Prostate gland (tissue), 2 donors: ENCODE results near the gene ZNF480. TPM values are rescaled to one million over a fixed set of nuclear protein-coding genes. Genes with fewer than 3 reads are reported as not detected.
"Not testable (repeated sequence)": the region's sequence is repeated elsewhere in the genome, so short reads cannot be mapped to it uniquely, and the experiment has no call there.

Source experiments
- DNase-seq: peaks from one replicate; pipeline ENCODE4 v3.0.0-alpha.2; 2019; ENCODE audit warnings: low spot score
- H3K27ac ChIP-seq, 2 donors: fragments of 200-600 bp; sonication (generic); 2 replicates each; pipeline ENCODE4 v1.5.1; 2017 to 2019
- H3K27me3 ChIP-seq: fragments of 200-600 bp; sonication (generic); replicated peaks from 2 replicates; pipeline ENCODE4 v1.5.1; 2019; ENCODE audit not compliant: insufficient read depth
- H3K36me3 ChIP-seq, 2 donors: fragments of 200-600 bp; sonication (generic); 1 replicate in 1 of 2; 2 replicates in 1 of 2; pipeline versions ENCODE4 v1.5.1 to v1.8.1; 2017 to 2019
- H3K4me1 ChIP-seq: fragments of 200-600 bp; sonication (generic); replicated peaks from 2 replicates; pipeline ENCODE4 v1.5.1; 2019
- H3K4me3 ChIP-seq, 2 donors: fragments of 200-600 bp; sonication (generic); 2 replicates each; pipeline ENCODE4 v1.5.1; 2017 to 2019
- H3K9me3 ChIP-seq: fragments of 200-600 bp; sonication (generic); 2 replicates; pipeline ENCODE4 v1.5.1; 2017
- POLR2A ChIP-seq: fragments of 450-650 bp; IDR thresholded peaks from one replicate; pipeline ENCODE4 v1.6.1; 2016; ENCODE audit warnings: antibody characterized with exemption, mild to moderate bottlenecking
- POLR2AphosphoS5 ChIP-seq: sonication (generic); formaldehyde crosslinking; IDR thresholded peaks from one replicate; pipeline ENCODE4 v1.6.1; 2017; ENCODE audit warnings: antibody characterized with exemption
- WGBS: methylation state at CpG from one replicate; pipeline ENCODE4 v1.1.5; 2018; 5-methylcytosine and 5-hydroxymethylcytosine counted together
- intact Hi-C: fragments of 100-400 bp; cut with DNase I; formaldehyde crosslinking; loops from one replicate; pipeline ENCODE4 v1.14.2; 2022
- total RNA-seq, 2 donors: library from RNA; depleted of rRNA; stranded (reverse); fragments of >200 nt; gene quantifications; one replicate each; pipeline ENCODE4 v1.1.0, GENCODE V29; 2016
- TF ChIP-seq, protein P1 (sequence below), 4 experiments: fragments of 200-600 bp in 2 of 4; fragments of 450-650 bp in 2 of 4; sonication (generic) in 2 of 4; IDR thresholded peaks; 1 replicate in 3 of 4; 2 replicates in 1 of 4; pipeline ENCODE4 v1.5.1; 2016 to 2019; ENCODE audit warnings: antibody characterized with exemption in 4 of 4, mild to moderate bottlenecking in 2 of 4, moderate library complexity in 2 of 4

The ZNF480 gene
- total RNA-seq, 2 donors from 2014 or later: 6.4 to 10.8 TPM

DNA sequence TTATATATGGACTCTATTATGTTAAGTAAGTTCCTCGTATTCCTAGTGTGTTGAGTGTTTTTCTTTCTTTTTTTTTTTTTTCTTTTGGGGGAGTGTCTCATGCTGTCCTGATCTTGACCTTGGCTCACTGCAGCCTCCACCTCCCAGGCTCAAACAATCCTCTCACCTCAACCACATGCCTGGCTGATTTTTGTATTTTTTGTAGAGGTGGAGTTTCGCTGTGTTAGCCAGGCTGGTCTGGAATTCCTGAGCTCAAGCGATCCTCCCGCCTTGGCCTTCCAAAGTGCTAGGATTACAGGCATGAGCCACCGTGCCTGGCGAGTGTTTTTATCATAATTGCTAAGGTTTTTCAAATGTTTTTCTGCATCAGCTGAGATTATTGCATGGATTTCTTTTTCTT is 10.7 kb upstream of the ZNF480 start:
- H3K27ac ChIP-seq: no peak overlapping the region
- no peaks in the 10 kb centered on the region for H3K4me1 ChIP-seq
- no peaks in the 10 kb centered on the region for H3K27me3 ChIP-seq
- 97% methylated on average over 6 of the region's 6 CpGs for WGBS
- intact Hi-C loops: no loop called here
- no peak for TF ChIP-seq POLR2AphosphoS5
- TF ChIP-seq, protein P1, sequence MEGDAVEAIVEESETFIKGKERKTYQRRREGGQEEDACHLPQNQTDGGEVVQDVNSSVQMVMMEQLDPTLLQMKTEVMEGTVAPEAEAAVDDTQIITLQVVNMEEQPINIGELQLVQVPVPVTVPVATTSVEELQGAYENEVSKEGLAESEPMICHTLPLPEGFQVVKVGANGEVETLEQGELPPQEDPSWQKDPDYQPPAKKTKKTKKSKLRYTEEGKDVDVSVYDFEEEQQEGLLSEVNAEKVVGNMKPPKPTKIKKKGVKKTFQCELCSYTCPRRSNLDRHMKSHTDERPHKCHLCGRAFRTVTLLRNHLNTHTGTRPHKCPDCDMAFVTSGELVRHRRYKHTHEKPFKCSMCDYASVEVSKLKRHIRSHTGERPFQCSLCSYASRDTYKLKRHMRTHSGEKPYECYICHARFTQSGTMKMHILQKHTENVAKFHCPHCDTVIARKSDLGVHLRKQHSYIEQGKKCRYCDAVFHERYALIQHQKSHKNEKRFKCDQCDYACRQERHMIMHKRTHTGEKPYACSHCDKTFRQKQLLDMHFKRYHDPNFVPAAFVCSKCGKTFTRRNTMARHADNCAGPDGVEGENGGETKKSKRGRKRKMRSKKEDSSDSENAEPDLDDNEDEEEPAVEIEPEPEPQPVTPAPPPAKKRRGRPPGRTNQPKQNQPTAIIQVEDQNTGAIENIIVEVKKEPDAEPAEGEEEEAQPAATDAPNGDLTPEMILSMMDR (IDR thresholded peaks at IDR 0.05): no peak
- no peak for TF ChIP-seq POLR2A
- H3K4me3 ChIP-seq: no peak overlapping the region
- H3K9me3 ChIP-seq: no peaks in the 10 kb centered on the region
- peaks cover 0 to 9% of the 10 kb centered on the region in 2 donors for H3K36me3 ChIP-seq
- no peak for DNase-seq

DNA sequence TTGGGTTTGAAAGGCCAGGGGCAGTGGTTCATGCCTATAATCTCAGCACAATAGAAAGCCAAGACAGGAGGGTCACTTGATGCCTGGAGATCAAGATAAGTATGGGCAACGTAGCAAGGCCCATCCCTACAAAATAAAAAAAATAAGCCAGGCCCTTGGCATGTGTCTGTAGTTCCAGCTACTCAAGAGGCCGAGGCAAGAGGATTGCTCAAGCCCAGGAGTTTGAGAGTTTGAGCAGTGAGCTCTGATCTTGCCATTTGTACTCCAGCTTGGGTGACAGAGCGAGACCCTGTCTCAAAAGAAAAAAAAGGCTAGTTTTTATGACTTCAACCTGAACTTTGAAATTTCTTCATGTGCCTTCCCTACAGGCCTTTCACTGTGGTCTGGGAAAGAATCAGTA is 5.2 kb upstream of the ZNF480 start:
- Histone ChIP-seq H3K9me3 (no peaks in the 10 kb centered on the region), H3K4me1 (no peaks in the 10 kb centered on the region), H3K4me3 (no peak overlapping the region), H3K27me3 (no peaks in the 10 kb centered on the region), H3K36me3 (peaks cover 0 to 9% of the 10 kb centered on the region in 2 donors), H3K27ac (no peak overlapping the region)
- intact Hi-C loops: no loop called here
- WGBS: 89% methylated on average over 3 of the region's 3 CpGs
- no peak for DNase-seq
- TF ChIP-seq POLR2A (no peak), POLR2AphosphoS5 (no peak)
- TF ChIP-seq, protein P1 (IDR thresholded peaks at IDR 0.05): no peak

DNA sequence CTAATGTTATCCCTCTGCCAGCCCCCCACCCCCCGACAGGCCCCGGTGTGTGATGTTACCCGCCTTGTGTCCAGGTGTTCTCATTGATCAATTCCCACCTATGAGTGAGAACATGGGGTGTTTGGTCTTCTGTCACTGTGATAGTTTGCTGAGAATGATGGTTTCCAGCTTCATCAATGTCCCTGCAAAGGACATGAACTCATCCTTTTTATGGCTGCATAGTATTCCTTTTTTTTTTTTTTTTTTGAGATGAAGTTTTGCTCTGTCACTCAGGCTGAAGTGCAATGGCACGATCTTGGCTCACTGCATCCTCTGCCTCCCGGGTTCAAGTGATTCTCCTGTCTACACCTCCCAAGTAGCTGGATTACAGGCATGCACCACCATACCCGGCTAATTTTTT is 4.0 kb upstream of the ZNF480 start:
- WGBS: 95% methylated on average over 6 of the region's 6 CpGs
- H3K9me3 ChIP-seq, DNase-seq, H3K27me3 ChIP-seq, H3K27ac ChIP-seq, H3K4me1 ChIP-seq, intact Hi-C loops, H3K36me3 ChIP-seq, H3K4me3 ChIP-seq: not testable (repeated sequence)

DNA sequence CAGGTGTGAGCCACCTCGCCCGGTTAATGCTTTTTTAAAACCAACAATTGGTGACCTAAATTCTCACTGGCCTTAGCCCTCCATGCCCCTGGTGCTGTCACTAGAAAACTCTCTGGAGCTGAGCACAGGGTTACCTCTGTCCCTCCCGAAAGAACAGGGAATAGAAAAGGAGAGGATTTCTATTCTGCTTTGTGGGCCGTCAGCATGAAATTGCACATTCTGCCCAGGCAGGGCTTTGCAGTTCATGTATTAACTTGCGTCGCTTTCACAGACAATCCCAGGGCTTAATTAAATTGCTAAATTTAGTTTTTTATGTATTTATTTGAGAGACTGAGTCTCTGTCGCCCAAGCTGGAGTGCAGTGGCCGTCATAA is 583 bp upstream of the ZNF480 start:
- peaks cover 0 to 10% of the 10 kb centered on the region in 2 donors for H3K36me3 ChIP-seq
- intact Hi-C loops: loop anchor here (5.0 kb wide), 1 partner anchor 41 kb away; the partner anchor contains the start of gene ZNF610

GRCh38 chr19:52297601-52298364 is 814 bp downstream of the ZNF480 start:
- Histone ChIP-seq H3K27ac (peak overlapping the region; percentile 85 to 88), H3K9me3 (no peaks in the 10 kb centered on the region), H3K4me3 (peak overlapping the region; percentile 88 to 90), H3K36me3 (peaks cover 0 to 10% of the 10 kb centered on the region in 2 donors), H3K27me3 (no peaks in the 10 kb centered on the region), H3K4me1 (no peaks in the 10 kb centered on the region)
- WGBS: 9% methylated on average over 18 of the region's 18 CpGs
- intact Hi-C loops: loop anchor here (5.0 kb wide), 1 partner anchor 40 kb away; the partner anchor contains the start of gene ZNF610
- no peak for TF ChIP-seq POLR2AphosphoS5
- no peak for TF ChIP-seq POLR2A
- peak; percentile 4 for DNase-seq

More for the DNA sequence above, 583 bp upstream of the ZNF480 start:
- DNase-seq: no peak
- H3K27me3 ChIP-seq: no peaks in the 10 kb centered on the region
- no peaks in the 10 kb centered on the region for H3K9me3 ChIP-seq
- no peaks in the 10 kb centered on the region for H3K4me1 ChIP-seq
- peak overlapping the region; percentile 50 to 52 for H3K27ac ChIP-seq
- peak overlapping the region; percentile 88 to 90 for H3K4me3 ChIP-seq
- WGBS: 20% methylated on average over 8 of the region's 8 CpGs
- TF ChIP-seq, protein P1 (IDR thresholded peaks at IDR 0.05): no peak
- TF ChIP-seq POLR2AphosphoS5 (no peak), POLR2A (no peak)

- Histone ChIP-seq H3K27me3 (no peaks in the 10 kb centered on the region), H3K27ac (no peak overlapping the region), H3K4me3 (no peak overlapping the region), H3K9me3 (peaks cover 3% of the 10 kb centered on the region), H3K4me1 (no peaks in the 10 kb centered on the region), H3K36me3 (peaks cover 6 to 7% of the 10 kb centered on the region in 2 donors)
- TF ChIP-seq POLR2AphosphoS5 (no peak), POLR2A (no peak)
- TF ChIP-seq, protein P1 (IDR thresholded peaks at IDR 0.05): no peak
- intact Hi-C loops: no loop called here
- 96% methylated on average over 10 of the region's 10 CpGs for WGBS
- DNase-seq: no peak
Observed at GRCh38 chr19:52307275-52307674, 10.3 kb downstream of the ZNF480 start.
